ENCODE data around the gene LMX1B. TPM values are rescaled to one million over a fixed set of nuclear protein-coding genes. Genes with fewer than 3 reads are reported as not detected.
"Not testable (repeated sequence)": the region's sequence is repeated elsewhere in the genome, so short reads cannot be mapped to it uniquely, and the experiment has no call there.

The LMX1B gene
- not detected for total RNA-seq

DNA sequence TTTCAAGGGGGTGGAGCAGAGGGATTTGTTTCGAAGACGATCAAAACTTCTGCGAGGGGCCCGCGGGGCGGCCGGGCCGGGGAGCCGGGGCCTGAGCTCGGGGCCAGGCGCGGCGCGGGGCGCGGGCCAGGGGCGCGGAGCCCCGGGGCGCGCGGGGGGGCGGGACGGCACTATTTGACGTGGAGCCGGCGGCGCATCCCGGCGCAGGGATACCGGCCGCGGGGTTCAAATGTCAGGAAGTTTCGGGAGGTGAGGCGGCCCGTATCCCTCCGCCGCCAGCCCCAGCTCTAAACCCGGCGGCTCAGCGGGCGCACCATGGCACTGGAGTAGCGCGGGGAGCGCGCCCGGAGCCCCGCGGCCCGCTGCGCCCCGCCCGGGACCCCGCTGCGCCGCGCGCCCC, at the start of gene LMX1B:
Gene LMX1B, plus strand, starts transcription at position 278 of the 400 bp plus-strand sequence. CDS start 522 bp downstream, outside the sequence.
- Mint-ChIP-seq H3K27me3 (peaks cover 74% of the 10 kb centered on the region), H3K4me3 (peak within 1 kb of the TSS; percentile 57), H3K27ac (peak within 1 kb of the TSS; percentile 51), H3K4me1 (peaks cover 14% of the 10 kb centered on the region), H3K9me3 (no peaks in the 10 kb centered on the region), H3K36me3 (no peaks in the 10 kb centered on the region)
- POLR2A ChIA-PET, result no interaction called here
- DNase-seq, result peak; percentile 39
- no peak for ATAC-seq (ENCODE audit: low read depth)

DNA sequence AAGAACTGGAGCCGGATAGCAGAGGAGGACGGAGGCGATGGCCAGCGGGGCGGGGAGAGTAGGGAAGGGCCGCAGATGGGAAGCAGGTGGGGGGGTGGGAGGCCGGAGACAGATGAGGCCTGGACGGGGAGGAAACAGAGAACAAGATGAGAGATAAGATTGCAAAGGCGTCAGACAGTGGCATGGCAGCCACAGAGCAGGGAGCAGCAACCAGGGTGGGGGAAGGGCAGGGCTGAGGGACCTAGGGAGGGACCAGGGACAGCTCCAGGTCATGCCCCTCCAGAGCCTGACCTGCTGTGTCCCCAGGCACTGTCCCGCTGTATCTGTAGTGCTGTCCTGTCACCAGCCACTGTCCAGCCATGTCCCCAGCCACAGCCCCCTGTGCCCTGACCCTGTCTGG, 49.6 kb upstream of the LMX1B start:
- peaks cover 1% of the 10 kb centered on the region for H3K4me1 Mint-ChIP-seq
- no peak overlapping the region for H3K27ac Mint-ChIP-seq
- POLR2A ChIA-PET, result no interaction called here
- ATAC-seq (ENCODE audit: low read depth) (no peak), DNase-seq (no peak)
- H3K36me3 Mint-ChIP-seq, result no peaks in the 10 kb centered on the region
- no peak overlapping the region for H3K4me3 Mint-ChIP-seq
- H3K9me3 Mint-ChIP-seq, result no peaks in the 10 kb centered on the region
- H3K27me3 Mint-ChIP-seq, result peaks cover 49% of the 10 kb centered on the region

DNA sequence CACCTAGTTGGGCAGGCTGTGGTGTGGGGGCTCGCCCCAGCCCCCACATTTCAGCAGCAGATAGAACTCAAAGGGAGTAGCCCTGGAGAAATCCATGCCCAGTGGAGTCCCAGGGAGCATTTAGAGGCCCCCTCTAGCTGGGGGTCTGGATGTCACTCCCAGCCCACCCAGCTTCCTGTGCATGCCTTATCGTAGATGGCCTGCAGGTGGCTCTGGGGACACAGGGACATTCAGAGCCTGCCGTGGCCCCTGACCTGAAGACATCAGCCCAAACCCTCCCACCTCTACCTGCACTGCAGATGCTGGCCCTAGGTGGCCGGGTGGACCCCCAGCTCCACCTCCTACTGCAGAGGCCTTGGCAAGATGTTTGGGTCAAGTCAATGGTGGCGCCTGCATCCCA, 49.0 kb upstream of the LMX1B start:
- DNase-seq (no peak), ATAC-seq (ENCODE audit: low read depth) (no peak)
- no peaks in the 10 kb centered on the region for H3K9me3 Mint-ChIP-seq
- peaks cover 1% of the 10 kb centered on the region for H3K4me1 Mint-ChIP-seq
- POLR2A ChIA-PET, result no interaction called here
- no peaks in the 10 kb centered on the region for H3K36me3 Mint-ChIP-seq
- peaks cover 44% of the 10 kb centered on the region for H3K27me3 Mint-ChIP-seq
- no peak overlapping the region for H3K4me3 Mint-ChIP-seq
- H3K27ac Mint-ChIP-seq, result no peak overlapping the region

DNA sequence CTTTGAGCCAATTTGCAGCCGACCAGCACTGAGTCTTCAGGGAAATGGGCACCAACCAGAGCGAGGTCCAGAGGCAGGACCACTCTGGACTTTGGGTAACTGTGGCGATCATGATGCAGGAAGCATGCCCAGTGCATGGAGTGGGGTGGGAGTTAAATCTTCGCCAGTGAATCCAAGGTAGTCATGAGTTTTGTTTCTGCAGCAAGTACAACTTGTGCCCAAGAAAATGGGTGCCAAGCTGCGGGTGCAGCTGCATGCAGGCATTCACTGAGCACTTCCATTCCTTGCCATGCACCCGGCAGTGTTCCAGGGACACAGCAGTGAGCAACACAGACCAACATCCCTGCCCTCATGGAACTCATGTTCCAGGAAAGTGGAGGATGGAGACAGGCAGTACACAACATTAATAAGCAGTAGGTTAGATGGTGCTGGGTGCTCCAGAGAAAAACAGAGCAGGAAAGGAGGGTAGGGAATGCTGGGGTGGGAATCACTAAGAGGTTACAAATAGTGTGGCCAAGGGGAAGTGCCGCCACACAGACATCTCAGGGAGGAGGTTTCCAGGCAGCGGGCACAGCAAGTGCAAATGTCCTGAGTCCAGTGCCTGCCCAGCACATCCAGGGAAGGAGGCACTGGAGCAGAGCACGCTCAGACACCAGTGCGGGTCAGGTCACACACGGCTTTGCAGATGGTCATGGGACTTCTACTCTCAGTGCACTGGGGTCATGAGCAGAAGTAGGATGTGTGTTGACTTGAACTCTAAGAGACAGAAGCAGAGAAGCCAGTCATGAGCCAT, 48.2 kb upstream of the LMX1B start:
- Mint-ChIP-seq H3K36me3 (no peaks in the 10 kb centered on the region), H3K4me1 (peaks cover 1% of the 10 kb centered on the region), H3K4me3 (no peak overlapping the region), H3K9me3 (no peaks in the 10 kb centered on the region), H3K27me3 (peaks cover 38% of the 10 kb centered on the region), H3K27ac (no peak overlapping the region)
- DNase-seq (no peak), ATAC-seq (ENCODE audit: low read depth) (no peak)
- POLR2A ChIA-PET, result no interaction called here

DNA sequence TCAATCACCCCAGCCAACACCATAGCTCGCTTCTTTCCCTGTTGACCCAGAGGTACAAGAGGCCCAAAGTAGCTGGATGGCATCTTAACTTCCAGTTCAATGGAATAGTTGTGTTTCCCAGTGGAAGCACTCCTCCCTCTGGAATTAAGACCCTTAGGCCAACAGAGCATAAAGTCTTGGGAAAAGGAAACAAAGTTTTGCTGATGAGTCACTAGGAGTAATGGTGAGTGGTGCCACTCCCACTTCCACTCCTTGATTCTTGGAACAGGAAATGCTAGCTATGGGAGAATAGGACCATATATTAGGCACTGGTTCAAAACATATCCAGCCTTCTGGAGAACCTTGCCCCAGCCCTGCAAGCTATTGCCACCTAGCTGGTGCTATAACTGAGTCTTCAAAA, 44.7 kb upstream of the LMX1B start:
- H3K27ac Mint-ChIP-seq, result no peak overlapping the region
- H3K9me3 Mint-ChIP-seq, result no peaks in the 10 kb centered on the region
- no peaks in the 10 kb centered on the region for H3K36me3 Mint-ChIP-seq
- POLR2A ChIA-PET, result no interaction called here
- H3K27me3 Mint-ChIP-seq, result peaks cover 27% of the 10 kb centered on the region
- no peak overlapping the region for H3K4me3 Mint-ChIP-seq
- DNase-seq, result no peak
- no peak for ATAC-seq (ENCODE audit: low read depth)
- no peaks in the 10 kb centered on the region for H3K4me1 Mint-ChIP-seq

DNA sequence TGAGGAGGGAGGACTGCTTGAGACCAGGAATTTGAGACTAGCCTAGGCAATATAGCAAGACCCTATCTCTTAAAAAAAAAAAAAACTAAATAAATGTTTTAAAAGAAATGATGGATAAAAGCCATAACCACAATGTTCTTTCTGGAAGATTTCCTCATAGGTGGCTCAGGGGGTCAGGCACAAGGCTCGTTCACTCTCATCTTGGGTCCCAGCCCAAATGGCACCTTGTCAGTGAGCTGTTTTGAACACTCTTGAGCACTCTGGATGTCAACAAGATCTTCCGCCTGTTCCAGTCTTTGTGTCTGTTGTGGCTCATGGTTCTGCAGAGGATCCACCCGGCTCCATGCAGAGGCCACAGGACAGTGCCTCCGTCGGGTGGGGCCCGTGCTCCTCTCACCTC, 35.7 kb upstream of the LMX1B start:
- DNase-seq (no peak), ATAC-seq (ENCODE audit: low read depth) (no peak)
- Mint-ChIP-seq H3K4me1 (no peaks in the 10 kb centered on the region), H3K9me3 (no peaks in the 10 kb centered on the region), H3K36me3 (no peaks in the 10 kb centered on the region), H3K27me3 (peaks cover 7% of the 10 kb centered on the region), H3K4me3 (no peak overlapping the region), H3K27ac (no peak overlapping the region)
- POLR2A ChIA-PET, result interaction anchor here (0.7 kb wide), 1 partner anchor 61 kb away, joined by 3 read pairs; no protein-coding TSS in a partner anchor

DNA sequence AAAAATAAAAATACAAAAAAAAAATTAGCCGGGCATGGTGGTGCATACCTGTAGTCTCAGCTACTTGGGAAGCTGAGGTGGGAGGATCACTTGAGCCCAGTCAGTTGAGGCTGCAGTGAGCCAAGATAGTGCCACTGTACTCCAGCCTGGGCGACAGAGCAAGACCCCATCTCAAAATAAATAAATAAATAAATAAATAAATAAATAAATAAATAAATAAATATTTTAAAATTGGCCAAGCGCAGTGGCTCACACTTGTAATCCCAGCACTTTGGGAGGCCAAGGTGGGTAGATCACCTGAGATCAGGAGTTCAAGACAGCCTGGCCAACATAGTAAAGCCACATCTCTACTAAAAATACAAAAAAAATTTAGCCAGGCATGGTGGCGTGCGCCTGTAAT, 33.4 kb upstream of the LMX1B start:
- H3K9me3 Mint-ChIP-seq; H3K36me3 Mint-ChIP-seq; H3K4me1 Mint-ChIP-seq; DNase-seq; POLR2A ChIA-PET; H3K27ac Mint-ChIP-seq; ATAC-seq (ENCODE audit: low read depth); H3K4me3 Mint-ChIP-seq: not testable (repeated sequence)
- peaks cover 11% of the 10 kb centered on the region for H3K27me3 Mint-ChIP-seq

DNA sequence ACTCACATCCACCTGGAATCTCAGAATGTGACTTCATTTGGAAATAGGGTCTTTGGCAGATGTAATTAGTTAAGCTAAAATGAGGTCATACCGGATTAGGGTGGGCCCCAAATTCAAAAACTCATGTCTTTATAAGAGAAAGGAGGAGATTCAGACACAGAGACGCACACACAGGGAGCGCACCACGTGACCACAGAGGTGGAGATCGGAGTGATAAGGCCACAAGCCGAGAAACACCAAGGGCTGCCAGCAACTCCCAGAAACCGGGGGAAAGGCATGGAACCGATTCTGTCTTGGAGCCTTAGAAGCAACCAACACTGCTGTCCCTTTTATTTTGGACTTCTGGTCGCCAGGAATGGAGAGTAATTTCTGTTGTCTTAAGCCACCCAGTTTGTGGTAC, 31.8 kb upstream of the LMX1B start:
- H3K27ac Mint-ChIP-seq, result no peak overlapping the region
- no peak overlapping the region for H3K4me3 Mint-ChIP-seq
- no peaks in the 10 kb centered on the region for H3K9me3 Mint-ChIP-seq
- no peak for DNase-seq
- no peaks in the 10 kb centered on the region for H3K4me1 Mint-ChIP-seq
- POLR2A ChIA-PET, result no interaction called here
- peaks cover 11% of the 10 kb centered on the region for H3K27me3 Mint-ChIP-seq
- no peak for ATAC-seq (ENCODE audit: low read depth)
- H3K36me3 Mint-ChIP-seq, result no peaks in the 10 kb centered on the region

DNA sequence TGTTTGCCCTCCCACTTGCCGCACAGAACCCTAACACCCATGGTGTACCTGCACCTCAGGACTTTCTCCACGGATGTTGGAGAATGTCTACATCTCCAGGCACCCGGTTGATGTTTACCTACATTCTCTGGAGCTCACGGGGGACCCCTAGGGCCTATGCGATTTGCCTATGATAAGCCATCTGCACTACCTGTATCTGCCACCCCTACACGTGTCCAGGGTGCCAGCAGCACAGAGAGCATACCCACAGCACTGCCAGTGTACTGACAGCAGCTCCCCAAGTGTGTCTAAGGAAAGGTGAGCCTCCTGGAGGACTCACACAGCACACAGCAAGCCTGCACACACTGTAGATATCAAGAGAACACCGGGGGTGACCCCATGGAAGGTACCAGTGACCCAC, 31.3 kb upstream of the LMX1B start:
- peaks cover 11% of the 10 kb centered on the region for H3K27me3 Mint-ChIP-seq
- H3K27ac Mint-ChIP-seq, result no peak overlapping the region
- POLR2A ChIA-PET, result no interaction called here

DNA sequence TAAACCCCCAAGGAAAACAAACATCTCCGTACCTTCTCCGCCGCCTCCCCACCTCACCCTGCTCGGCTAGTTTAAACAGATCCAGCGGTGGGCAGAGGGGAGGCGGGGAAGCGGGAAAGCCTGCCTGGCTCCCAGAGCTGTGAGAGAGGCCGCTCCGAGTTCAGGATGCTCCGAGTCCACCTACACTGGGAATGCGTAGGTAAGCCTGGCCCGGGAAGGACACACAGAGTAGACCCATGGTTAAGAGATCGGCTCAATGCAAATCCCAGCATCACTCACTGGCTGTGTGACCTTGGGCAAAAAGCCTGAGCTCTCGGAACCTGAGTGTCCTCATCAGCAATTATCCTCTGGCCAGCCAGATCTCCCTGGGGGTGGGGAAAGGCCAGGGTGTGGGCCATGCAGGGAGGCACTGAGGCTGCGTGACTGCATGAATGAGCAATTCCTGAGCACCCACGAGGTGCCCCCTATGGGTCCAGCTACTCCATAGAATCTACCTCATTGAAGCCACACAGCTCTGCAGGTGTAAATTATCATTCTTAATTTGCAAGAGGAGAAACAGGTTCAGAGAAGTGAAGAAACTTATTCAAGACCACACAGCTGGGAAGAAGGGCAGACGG, 30.5 kb upstream of the LMX1B start:
- H3K9me3 Mint-ChIP-seq, result no peaks in the 10 kb centered on the region
- POLR2A ChIA-PET, result interaction anchor here (0.7 kb wide), 1 partner anchor 897 kb away, joined by 4 read pairs; no protein-coding TSS in a partner anchor
- H3K36me3 Mint-ChIP-seq, result no peaks in the 10 kb centered on the region
- H3K4me1 Mint-ChIP-seq, result no peaks in the 10 kb centered on the region
- H3K27me3 Mint-ChIP-seq, result peaks cover 12% of the 10 kb centered on the region
- H3K4me3 Mint-ChIP-seq, result no peak overlapping the region
- H3K27ac Mint-ChIP-seq, result no peak overlapping the region
- no peak for DNase-seq
- no peak for ATAC-seq (ENCODE audit: low read depth)

More for the DNA sequence above, 31.3 kb upstream of the LMX1B start:
- no peaks in the 10 kb centered on the region for H3K4me1 Mint-ChIP-seq
- ATAC-seq (ENCODE audit: low read depth) (no peak), DNase-seq (no peak)
- no peaks in the 10 kb centered on the region for H3K9me3 Mint-ChIP-seq
- H3K4me3 Mint-ChIP-seq, result no peak overlapping the region
- no peaks in the 10 kb centered on the region for H3K36me3 Mint-ChIP-seq

DNA sequence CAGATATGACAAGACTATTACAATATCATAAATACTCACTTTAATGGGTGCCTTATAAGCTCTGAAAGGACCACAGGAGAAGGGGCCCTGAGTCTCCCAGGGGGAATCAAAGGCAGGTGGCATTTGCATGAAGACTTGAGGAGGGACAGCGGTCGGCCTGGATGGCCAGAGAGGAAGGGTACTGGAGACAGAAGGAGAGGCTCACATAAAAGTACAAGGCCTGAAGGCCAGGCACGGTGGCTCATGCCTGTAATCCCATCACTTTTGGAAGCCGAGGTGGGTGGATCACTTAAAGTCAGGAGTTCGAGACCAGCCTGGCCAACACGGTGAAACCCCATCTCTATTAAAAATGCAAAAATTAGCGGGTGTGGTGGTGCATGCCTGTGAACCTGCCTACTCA, 29.1 kb upstream of the LMX1B start:
- POLR2A ChIA-PET, result no interaction called here
- no peak for ATAC-seq (ENCODE audit: low read depth)
- Mint-ChIP-seq H3K4me1 (no peaks in the 10 kb centered on the region), H3K4me3 (no peak overlapping the region), H3K36me3 (no peaks in the 10 kb centered on the region), H3K27ac (no peak overlapping the region), H3K27me3 (peaks cover 14% of the 10 kb centered on the region), H3K9me3 (no peaks in the 10 kb centered on the region)
- no peak for DNase-seq

DNA sequence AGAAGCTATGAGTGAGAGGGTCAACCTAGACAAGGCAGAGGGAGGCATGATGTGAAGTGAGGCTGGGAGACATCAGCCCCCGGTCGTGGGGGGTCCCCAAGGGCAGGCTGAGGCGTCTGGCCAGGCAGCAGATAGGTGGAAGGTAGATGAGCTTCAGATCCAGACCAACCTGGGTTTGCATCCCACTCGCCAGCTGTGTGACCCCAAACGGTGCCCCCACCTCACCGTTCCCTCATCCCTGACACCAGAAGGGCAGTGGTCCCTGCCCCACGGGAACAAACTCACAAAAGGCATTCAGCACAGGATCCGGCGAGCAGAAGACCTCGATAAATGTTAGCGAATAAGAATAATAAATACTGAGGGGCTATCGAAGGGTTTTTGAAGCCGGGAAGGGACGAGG, 27.5 kb upstream of the LMX1B start:
- Mint-ChIP-seq H3K27ac (no peak overlapping the region), H3K4me1 (no peaks in the 10 kb centered on the region), H3K9me3 (no peaks in the 10 kb centered on the region), H3K36me3 (no peaks in the 10 kb centered on the region), H3K27me3 (peaks cover 19% of the 10 kb centered on the region), H3K4me3 (no peak overlapping the region)
- POLR2A ChIA-PET, result no interaction called here
- ATAC-seq (ENCODE audit: low read depth) (no peak), DNase-seq (no peak)

DNA sequence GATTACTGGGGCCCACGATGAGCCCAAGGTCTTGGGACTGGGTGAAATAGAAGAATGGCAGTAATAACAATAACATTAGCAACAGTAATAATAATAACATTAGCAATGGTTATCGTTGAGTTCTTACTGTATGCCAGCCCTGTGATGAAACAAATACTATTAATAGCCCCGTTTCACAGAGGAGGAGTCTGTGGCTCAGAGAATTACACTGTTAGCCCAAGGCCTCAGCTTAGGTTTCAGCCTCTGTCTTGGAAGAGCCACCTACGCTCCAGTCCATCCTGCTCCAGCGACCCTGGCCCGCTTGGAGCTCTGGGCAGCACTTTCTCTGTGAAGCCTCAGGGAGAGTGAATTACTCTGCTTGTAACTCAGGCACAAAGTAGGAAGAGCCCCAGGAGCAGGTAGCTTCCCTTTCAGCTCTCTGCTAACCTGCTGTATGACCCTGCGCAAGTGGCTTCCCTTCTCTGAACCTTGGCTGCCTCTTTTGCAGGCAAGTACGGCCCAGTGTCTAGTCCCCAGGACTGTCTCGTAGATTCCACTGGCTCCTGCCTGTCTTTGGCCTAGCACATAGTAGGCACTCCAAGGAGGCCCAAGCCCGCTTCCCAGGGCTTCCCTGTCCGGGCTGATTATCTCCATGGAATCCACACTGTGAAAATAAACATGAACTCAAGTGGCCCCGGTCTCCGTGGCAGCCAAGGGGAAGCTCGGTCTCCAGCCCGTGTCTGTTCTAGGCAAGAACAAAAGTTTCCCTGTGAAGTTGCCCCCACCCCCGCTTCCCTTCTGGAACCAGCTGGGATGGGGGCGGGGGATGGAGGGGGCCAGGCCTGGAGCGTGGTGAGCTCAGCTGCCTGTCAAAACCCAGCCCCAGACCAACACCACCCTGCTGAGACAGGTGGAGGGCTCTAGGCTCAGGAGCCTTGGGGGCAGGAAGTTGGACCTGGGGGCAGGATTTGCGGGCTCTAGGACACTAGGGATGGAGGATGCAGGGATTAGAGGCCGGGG, 26.2 kb upstream of the LMX1B start:
- DNase-seq (no peak), ATAC-seq (ENCODE audit: low read depth) (no peak)
- Mint-ChIP-seq H3K36me3 (no peaks in the 10 kb centered on the region), H3K27ac (no peak overlapping the region), H3K4me3 (no peak overlapping the region), H3K4me1 (no peaks in the 10 kb centered on the region), H3K9me3 (no peaks in the 10 kb centered on the region), H3K27me3 (peaks cover 24% of the 10 kb centered on the region)
- POLR2A ChIA-PET, result no interaction called here

Data from activated naive CD8-positive, alpha-beta T cell treated with anti-CD3 and anti-CD28 coated beads, Interleukin-2, amount 10 ng/mL, durations not matched to agents 7 days and 5 days (primary cell).